GDM1 (cell line): ENCODE data around the gene KIAA0513.
"Not testable (repeated sequence)": the region's sequence is repeated elsewhere in the genome, so short reads cannot be mapped to it uniquely, and the experiment has no call there.

Source experiments
- DNase-seq: peaks from one replicate; lab custom pipeline; 2025; lab: John Stamatoyannopoulos, UW

Gene KIAA0513

DNA sequence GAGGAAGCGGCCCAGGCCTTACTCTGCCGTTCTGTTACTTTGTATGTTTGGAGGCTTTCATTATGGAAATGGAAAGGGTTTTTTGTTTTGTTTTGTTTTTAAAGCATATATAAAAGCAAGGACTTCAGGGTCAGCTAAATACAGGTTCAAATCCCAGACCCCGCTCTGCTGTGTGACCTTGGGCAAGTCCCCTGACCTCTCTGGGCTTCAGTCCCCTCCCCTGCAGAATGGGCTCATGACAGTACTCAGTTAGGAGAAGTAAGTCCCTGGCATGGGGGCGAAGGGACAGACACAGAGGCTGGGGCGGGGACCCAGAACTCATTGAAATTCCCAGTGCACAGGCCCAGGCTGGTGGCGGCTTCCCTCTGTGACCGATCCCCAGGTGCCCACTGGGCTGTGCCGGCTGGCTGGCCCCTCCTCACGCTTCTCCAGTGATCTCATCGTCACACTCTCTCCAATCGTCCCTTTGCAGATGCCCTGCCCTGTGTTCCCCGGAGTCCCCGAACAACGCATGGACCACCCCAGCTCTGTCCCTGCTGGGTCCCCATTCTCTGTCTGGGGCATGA lies 85.7 kb downstream of the KIAA0513 start:
- DNase-seq, result no peak

DNA sequence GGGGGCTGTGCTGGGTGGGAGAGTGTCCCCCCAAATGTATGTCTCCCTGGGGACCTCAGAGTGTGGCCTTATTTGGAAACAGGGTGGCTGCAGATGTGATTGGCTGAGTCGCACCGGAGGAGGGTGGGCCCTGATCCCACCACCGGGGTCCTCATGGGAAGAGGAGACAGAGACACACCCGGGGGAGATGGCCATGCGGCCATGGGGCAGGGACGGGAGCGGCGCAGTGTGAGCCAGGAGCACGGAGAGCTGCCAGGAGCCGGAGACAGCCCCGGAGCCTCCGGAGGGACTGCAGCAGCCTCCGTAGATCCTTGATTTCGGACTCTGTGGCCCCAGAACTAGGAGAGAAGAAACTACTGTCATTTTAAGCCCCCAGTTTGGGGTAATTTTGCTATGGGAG lies 86.3 kb downstream of the KIAA0513 start:
- no peak for DNase-seq

DNA sequence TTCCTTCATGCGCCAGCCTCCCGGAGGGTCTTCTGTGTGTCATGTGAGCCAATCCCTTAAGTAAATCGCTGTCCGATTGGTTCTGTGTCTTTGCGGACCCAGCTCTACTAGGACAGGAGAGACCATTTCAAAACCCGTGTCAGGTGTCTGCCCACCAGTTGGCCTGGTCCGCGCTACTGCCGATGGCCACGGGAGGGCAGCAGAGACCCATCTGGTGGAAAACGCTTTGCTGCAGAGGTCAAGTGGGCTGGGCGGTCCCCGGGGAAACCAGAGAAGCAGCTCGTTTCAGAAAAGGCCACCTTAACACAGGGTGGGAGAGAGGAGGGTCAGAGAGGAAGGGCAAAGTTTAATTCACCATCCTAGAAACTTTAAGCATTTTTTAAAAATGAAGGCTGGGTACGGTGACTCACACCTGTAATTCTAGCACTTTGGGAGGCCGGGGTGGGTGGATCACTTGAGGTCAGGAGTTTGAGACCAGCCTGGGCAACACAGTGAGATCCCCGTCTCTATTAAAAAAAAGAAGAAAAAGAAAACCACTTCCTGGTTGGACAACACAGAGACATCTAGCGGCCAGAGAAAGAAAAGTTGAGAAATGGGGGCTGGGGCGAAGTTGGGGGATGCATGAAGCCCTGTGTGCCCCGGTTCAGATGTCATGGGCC lies 87.4 kb downstream of the KIAA0513 start:
- peak; percentile 21 for DNase-seq

DNA sequence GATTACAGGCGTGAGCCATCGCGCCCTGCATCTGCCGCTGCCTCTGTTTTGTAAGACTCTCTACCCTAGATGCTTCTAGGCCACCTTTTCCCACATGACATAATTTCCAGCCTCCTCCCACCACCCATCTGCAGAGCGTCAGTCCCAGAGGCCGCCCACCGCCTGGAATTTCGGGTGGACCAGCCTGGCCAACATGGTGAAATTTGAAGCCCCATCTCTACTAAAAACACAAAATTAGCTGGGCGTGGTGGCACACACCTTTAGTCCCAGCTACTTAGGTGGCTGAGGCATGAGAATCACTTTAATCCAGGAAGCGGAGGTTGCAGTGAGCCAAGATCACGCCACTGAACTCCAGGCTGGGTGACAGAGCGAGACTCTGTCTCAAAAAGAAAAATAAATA lies 89.8 kb downstream of the KIAA0513 start:
- DNase-seq, result no peak

DNA sequence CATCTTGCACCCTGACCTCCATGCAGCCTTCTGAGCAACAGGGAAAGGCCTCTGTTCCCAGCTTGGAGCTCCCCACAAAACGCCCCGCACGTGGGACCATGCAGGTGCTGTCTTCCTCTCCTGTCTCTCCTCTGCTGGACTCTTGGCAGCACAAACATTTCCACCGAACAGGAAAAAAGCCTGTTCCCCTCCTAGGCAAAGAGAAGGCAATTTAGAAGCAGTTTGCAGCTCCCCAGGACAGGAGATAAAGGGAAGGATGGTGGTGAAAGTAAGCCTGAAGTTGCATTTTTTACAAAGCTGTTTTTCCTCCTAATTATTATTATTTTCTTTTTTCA lies 92.4 kb downstream of the KIAA0513 start:
- DNase-seq, result no peak

DNA sequence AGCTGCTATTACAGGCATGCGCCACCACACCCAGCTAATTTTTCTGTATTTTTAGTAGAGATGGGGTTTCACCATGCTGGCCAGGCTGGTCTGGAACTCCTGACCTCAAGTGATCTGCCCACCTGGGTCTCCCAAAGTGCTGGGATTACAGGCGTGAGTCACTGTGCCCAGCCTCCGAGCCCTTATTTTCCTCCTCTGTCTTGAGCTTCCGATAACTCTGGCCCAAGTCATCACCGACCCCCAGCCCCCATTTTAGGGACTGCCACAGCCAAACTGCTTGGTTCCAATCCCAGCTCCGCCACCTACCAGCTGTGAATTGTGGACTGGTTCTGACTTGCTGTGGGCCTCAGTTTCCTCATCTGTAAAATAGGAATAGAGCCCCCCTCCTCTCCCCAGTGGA lies 95.8 kb downstream of the KIAA0513 start:
- DNase-seq, result not testable (repeated sequence)

DNA sequence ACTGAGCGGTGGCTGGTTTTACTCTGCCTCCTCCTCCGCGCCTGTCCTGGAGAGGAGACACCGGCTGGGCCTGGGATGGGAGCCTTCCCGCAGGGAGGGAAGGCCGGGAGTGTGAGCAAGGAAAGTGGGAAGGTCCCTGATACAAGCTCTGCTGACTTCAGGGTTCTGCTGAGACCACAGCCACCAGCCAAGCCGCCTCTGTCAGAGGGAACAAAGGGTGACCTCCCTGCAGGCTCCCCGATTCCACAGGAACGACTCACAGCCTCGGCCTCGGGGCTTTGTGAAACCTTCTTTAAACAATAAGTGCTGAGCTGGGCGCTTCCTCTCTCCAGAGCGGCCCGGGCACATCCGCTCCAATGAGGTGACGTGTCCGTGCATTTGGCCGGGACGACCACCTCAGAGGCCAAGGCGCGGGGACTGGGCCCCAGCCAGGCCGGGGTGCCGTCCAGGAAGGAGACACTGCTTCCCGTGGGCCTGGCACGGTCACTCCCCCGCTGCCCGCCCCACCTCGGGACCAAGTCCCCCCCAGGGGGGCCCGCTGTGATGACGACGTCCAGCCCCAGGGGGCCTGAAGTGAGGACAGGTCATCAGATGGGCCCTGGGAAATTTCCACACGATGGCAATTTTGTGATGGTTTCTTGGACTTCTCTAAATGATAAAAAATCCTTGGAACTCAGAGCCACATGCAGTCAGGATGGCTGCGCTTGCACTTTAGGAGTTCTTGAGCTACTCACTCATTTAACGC lies 96.5 kb downstream of the KIAA0513 start:
- DNase-seq, result no peak

DNA sequence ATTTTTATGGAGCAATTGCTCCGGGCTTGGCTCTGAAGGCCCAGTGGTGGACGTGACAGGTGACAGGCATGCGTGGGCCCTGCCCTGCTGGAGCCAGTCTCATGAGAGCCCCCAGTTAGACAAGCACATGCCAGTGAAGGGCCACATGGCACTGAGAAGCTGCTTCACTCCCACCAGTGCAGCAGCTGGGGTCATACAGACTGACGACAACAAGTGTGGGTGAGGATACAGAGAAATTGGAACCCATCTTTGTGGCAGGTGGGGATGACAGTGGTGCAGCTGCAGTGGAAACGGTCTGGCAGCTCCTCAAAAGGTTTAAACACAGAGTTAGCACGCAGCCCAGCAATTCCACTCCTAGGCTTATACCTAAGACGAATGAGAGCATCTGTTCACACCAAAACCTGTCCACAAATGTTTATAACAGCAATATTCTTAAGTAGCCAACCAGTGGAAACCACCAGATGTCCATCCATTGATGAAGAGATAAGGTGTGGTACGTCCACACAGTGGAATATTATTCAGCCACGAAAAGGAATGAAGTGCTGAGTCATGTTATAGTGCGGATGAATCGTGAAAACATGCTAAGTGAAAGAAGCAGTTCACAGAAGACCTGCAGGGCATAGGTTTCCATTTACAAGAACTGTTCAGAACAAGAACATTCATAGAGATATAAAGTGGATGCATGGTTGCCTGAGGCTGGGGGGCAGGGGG lies 97.2 kb downstream of the KIAA0513 start:
- no peak for DNase-seq

DNA sequence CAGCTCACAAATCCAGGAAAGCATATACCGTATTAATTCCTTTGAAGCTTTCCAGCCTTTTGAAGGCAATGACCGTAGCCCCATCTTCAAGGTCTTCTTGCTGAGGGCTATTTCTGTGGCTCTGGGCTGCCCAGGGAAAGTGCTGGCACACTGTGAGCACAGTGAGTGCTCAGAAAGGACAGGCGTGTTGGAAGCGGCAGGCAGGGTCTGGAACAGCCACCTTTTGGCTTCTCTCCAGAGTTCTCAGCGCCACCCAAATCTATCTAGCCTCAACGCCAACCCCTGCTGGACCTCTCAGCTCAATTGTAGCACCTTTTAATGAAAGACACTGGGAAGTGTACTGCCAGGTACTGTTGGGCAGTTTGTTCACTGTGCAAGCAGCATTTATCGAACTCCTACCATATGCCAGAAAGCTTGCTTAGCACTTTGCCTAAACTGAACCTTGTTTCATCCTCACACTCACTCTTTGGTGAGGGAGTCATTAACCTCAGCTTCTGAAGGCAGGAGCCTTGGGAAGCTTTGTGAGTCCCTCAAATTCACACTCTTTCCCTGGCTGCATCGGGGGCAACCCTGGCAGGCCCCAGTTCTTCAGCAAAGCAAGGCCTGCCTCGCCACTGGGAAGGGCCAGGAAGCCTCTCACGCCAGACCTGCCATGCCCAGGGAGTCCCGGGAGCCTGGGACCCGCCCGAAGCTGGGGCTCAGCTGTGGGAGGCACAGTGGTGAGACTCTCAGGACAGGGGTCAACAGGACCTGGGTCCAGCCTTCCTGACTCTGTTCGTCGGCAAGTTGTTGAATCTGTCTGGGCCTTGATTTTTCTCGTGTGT lies 98.2 kb downstream of the KIAA0513 start:
- no peak for DNase-seq

DNA sequence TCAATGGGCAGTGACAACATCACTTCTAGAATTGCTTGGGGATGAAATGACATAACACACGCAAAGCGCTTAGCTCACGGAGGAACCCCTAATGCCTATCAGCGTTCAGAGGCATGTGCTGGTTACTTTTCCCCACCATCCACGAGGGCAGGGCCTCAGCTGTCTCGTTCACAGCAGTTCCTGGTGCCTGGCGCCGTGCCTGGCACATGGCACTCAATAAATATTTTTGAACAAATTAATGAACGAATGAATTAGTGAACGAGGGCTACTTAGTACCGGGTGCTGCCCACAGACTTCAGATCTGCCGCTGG lies 98.8 kb downstream of the KIAA0513 start:
- no peak for DNase-seq

DNA sequence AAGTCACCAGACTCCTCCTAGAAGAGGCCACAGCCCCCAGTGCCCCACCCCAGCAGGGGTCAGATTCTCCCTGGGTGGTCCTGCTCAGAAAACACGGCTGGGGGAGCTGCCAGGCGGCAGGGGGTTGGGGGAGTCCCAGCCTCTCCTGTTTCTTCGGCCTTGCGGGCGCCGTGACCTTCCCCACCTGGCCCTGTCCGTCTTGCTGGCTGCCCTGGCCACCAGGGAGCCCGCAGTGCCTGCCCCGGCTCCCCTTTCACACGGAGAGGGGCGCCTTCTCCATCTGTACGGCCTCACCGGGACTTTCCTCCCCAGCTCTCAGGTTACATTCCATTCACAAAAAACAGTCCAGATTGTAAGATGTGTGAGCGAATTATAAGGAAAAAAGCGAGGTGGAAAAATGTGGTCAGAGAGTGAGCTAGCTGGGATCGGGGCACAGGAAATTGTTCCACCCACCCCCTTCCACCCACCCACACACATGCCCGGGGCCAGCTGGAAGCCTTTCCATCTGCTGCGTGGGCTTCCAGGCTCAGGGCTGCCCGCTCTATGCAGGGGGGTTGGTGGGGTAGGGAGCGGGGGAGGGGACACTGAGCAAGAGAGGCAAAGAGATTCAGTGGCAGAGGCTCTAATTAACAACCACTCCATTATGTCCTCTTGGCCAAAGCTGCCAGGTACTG lies 99.2 kb downstream of the KIAA0513 start:
- DNase-seq, result no peak

DNA sequence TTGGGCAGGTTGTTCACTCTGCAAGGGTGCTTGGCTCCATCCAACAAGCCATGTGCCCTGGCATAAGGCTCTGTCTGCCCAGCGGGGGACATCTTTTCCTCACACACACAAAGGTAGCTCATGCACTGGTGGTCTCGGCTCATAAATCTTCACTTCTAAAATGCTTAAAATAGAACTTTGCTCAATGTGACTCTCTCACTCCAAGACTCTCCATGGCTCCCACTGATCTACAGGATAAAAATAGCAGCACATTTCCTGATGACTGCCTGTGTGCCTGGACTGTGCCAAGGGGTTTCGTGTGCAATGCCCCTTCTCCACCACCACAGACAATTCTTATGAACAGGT lies 99.8 kb downstream of the KIAA0513 start:
- no peak for DNase-seq

DNA sequence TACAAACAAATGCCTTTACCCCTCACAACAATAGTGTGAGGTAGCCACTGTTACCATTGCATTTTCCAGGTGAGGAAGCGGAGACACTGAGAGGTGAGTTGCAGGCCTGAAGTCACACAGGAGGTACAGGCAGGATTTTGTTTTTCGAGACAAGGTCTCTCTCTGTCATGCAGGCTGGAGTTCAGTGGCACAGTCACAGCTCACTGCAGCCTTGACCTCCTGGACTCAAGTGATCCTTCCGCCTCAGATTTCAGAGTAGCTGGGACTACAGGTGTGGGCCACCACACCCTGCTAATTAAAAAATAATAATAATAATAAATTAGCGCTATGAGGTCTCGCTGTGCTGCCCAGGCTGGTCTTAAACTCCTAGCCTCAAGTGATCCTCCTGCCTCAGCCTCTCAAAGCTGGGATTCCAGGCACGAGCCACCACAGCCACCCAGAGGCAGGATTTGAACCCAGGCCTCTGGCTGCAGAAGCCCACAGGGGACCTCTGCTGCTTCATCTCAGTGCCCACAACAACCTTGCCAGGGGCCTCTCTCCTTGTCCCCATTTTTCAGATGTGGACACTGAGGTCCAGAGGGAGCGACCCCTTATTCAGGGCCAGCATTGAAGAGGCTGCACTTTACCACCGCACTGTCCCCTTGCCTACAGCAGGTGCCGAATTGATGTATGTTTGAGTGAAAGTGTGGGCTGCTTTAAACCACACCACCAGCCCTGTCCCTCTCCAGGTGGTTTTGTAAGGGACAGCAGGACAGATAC lies 100.7 kb downstream of the KIAA0513 start:
- no peak for DNase-seq

DNA sequence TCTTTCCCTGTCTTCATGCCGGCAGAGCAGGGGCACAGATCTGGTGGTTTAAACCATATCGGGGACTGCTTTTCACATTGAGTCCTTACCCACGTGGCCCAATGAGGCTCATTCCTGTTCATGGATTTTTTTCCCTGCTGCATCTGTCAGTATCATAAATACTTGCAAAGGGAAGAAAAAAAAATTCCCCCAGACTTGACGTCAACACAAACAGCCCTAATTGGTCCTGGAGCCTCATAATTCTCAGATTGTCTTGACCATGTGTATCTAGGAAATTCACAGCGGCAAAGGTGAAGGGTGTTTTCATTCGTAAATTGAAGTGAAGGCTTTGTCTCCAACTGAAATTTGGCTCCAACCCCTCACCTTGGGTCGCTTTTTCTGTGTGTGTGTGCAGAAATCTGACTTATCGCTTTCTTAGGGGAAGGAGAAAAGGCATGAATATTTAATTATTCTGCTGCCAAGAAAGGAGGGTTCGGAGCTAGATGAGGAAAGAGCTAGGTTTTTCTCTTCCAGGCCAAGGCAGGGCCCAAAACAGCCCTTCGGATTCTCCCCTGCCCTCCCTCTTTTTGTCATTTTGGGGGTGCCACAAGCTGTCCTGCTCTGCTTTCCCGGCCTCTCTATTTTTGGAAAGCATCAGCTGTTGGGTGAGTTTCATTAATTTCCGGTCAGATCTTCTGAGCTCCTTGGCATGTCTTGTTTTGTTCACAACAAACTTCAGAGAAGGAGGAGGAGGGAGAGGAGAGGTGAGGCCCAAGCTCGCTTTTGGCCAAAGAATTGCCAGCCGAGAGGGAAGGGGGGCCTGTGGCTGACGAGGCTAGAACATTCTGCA lies 102.5 kb downstream of the KIAA0513 start:
- DNase-seq, result no peak

DNA sequence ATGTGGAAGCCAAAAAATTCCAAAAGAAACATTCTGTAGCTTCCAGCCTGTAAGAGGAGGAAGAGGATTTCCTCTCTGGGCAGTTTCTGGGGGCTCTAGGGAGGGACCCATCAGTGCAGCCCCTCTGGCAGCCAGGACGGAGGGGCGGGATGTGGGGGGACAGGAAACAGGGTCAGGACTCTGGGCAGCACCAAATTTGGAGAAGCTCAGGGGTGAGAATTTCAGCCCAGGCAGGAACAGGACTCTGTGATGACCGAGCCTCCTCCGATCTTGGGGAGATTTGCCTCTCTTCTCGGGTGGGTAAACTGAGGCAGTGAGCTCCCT lies 103.1 kb downstream of the KIAA0513 start:
- DNase-seq, result no peak

DNA sequence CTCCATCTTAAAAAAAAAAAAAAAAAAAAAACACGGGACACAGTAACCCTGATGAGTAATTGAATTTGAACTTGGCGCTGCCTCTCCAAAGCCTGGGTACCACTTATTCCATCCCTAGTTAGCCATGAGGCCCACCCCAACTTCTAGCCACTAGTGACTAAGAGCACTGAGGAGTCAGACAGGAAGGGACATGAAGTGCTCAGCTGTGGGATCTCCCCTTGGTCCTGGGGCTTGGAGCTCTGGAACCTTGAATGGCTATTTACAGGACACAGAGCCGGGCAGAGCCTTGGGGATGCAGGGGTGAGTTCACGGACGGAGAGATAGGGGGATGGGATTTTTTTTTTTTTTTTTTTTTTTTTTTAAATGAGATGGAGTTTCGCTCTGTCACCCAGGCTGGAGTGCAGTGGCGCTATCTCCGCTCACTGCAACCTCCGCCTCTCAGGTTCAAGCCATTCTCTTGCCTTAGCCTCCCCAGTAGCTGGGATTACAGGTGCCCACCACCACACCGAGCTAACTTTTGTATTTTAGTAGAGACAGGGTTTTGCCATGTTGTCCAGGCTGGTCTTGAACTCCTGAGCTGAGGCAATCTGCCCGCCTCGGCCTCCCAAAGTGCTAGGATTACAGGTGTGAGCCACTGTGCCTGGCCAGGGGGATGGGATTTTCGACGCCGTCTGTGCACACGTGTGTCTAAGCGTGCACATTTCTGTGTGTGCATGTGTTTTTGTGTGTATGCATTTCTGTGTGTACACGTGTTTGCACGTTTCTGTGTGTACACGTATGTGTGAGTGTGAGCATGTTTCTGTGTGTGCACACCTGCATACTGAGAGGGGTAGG lies 105.1 kb downstream of the KIAA0513 start:
- no peak for DNase-seq

DNA sequence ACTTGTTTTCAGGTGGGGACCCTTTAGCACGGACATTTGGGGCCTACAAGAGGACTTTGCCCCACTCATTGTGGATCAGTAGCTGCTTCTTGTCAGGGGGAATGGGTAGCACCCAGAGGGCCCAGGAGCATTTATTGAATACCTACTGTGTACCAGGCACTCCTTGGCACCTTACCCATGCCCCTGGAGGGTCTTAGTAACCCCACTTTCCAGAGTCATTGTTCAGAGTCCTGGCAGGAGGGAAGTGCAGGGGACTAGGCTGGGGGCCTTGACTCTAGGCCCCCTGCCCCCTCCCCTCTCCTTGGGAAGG lies 105.7 kb downstream of the KIAA0513 start:
- no peak for DNase-seq

DNA sequence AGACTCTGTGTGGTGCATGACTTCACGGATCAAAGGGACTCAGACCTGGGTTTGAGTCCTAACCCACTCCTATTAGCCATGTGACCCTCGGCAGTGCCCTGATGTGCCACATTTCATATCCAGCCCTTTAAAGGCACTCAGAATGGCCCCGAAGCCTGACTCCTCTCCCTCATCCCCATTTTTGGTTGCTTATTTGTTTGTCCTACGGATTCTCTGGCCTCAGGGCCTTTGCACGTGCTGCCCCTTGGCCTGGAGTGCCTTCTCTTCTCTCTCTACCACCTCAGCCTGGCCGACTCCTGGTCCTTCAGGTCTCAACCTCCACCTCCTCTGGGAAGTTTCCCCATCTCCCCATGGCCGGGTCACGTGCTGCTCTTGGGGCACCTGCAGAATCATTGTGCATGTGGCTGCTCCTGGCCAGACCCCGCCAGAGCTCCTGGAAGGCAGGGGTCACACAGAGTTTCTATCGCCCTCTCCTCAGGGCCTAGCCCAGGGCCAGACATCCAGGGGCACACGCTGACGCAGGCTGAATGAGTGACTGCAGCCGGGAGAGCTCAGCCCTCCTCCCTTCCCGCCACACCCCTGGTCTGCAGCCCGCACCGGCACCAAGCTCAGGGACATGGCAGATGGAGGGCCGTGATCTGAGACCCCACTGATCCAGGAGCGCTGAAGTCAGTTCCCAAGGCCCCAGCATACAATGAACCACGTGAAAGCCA lies 106.6 kb downstream of the KIAA0513 start:
- DNase-seq, result no peak

DNA sequence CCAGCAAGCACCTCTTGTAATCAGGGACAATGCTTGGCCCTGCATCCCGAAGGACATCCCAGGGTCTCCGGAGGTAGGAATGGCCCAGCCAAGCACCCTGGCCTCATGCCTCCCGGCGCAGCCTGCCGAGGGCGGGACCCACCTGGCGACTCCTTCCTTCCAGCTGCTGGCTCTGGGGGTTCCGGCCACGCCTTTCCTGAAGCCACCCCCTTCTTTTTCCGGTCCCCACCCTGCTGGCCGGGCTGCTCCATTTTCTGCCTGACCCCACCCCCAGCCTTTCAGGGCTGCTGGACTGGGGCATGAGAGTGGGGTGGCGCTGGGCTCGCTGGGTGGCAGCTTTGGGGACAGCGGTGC lies 107.2 kb downstream of the KIAA0513 start:
- no peak for DNase-seq
